ENCODE data around the gene TVP23C. TPM values are rescaled to one million over a fixed set of nuclear protein-coding genes. Genes with fewer than 3 reads are reported as not detected.

TVP23C gene
- total and polyA plus RNA-seq, 2 of the 8 experiments (the other 6 are each of a cell fraction or from before 2014, with no cell fraction given) = 2.9 to 9.6 TPM

DNA sequence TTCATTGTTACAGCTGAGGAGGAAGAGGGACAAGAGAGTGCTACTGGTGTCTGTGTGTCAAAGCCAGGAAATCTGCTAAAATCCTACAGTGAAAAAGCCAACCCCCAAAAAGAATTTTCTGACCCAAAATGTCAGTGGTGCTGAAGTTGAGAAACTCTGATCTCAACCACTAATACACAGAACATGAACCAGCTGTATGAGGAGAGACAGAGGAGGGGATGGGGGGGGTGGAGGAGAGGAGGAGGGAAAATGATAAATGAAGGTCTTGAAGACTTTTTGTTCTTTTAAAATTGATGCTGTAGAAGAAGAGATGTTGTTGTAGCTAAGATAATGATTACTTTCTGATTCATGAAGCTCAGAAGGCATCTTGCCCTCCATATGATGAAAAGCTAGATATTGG, 68.5 kb downstream of the TVP23C start:
- Histone ChIP-seq H3K9me3 (ENCODE audit: insufficient read depth in 2 of 2, low read depth in 1 of 2, low read length in 1 of 2) (no peaks in the 10 kb centered on the region; a peak in 1 of 4 replicates), H3K79me1 (ENCODE audit: low read depth, low read length) (no peaks in the 10 kb centered on the region), H3K4me2 (ENCODE audit: insufficient read depth in 1 of 2, low read depth in 2 of 2, low read length in 2 of 2) (no peak overlapping the region), H3K14ac (ENCODE audit: insufficient read length) (no peak overlapping the region), H3K23ac (ENCODE audit: insufficient read length) (no peak overlapping the region), H2BK120ac (replicated peaks; ENCODE audit: low read depth, low read length) (no peak overlapping the region), H3K27me3 (replicated peaks in 1 of 4; ENCODE audit: control insufficient read depth in 3 of 4, extremely low read depth in 1 of 4, insufficient read depth in 3 of 4, low read length in 3 of 4) (no peaks in the 10 kb centered on the region), H4K8ac (ENCODE audit: extremely low read depth, insufficient read depth, low read length) (no peak overlapping the region), H3K79me2 (ENCODE audit: control insufficient read depth in 1 of 2, insufficient read depth in 2 of 2, low read length in 2 of 2) (no peaks in the 10 kb centered on the region), H2BK15ac (ENCODE audit: low read length) (no peak overlapping the region), H4K5ac (ENCODE audit: insufficient read length, low read depth, low read length) (no peak overlapping the region), H3K18ac (ENCODE audit: extremely low read depth, low read length) (no peak overlapping the region), H3K27ac (ENCODE audit: low read depth, low read length) (no peak overlapping the region), H3K4me1 (replicated peaks in 1 of 4; ENCODE audit: control insufficient read depth in 3 of 4, insufficient read depth in 4 of 4, low read length in 3 of 4) (peaks cover 4 to 13% (median 6%) of the 10 kb centered on the region in 4 experiments), H2AK5ac (ENCODE audit: low read depth, low read length) (no peak overlapping the region), H4K91ac (replicated peaks; ENCODE audit: insufficient read length, low read length) (no peak overlapping the region), H2BK20ac (ENCODE audit: low read length) (no peak overlapping the region), H3K9ac (replicated peaks in 1 of 4; ENCODE audit: extremely low read depth in 1 of 4, low read depth in 3 of 4, low read length in 3 of 4) (no peak overlapping the region), H3K4me3 (ENCODE audit: extremely low read depth in 1 of 4, insufficient read depth in 2 of 4, low read depth in 3 of 4, low read length in 4 of 4) (no peak overlapping the region), H2BK12ac (ENCODE audit: low read depth, low read length) (no peak overlapping the region), H3K23me2 (ENCODE audit: low read depth, low read length) (no peaks in the 10 kb centered on the region), H3K56ac (replicated peaks; ENCODE audit: insufficient read length, low read depth, low read length) (no peak overlapping the region), H3K36me3 (ENCODE audit: control insufficient read depth in 2 of 4, insufficient read depth in 4 of 4, low read length in 3 of 4) (0 out of 8 replicates have a peak, but pooled peaks cover 0 to 3% (median 1%) of the 10 kb centered on the region in 4 experiments), H4K20me1 (replicated peaks in 1 of 2; ENCODE audit: control insufficient read depth in 1 of 2, insufficient read depth in 2 of 2, low read length in 2 of 2) (no peaks in the 10 kb centered on the region), H3K4ac (replicated peaks; ENCODE audit: insufficient read length, low read depth, low read length) (no peak overlapping the region), H2AFZ (ENCODE audit: low read length) (no peak overlapping the region), H2BK5ac (ENCODE audit: low read depth, low read length) (no peak overlapping the region)
- no peak for FAIRE-seq
- DNase-seq (ENCODE audit: low read depth in 1 of 2, low spot score in 2 of 2) = no peak
- POLR2A ChIA-PET (ENCODE audit: partially characterized antibody) = no interaction called here
- CTCF ChIA-PET (ENCODE audit: partially characterized antibody) = interaction anchor here (0.9 to 3.7 kb wide), 6 partner anchors 8 to 261 kb away, joined by 3 to 15 read pairs (median 6); no protein-coding TSS in a partner anchor
- TF ChIP-seq EGR1 (IDR thresholded peaks at IDR 0.05; ENCODE audit: borderline replicate concordance, low read depth, low read length) (no peak), CHD2 (IDR thresholded peaks at IDR 0.05; ENCODE audit: low read length) (no peak), HDAC6 (IDR thresholded peaks at IDR 0.05; ENCODE audit: low read depth, low read length) (no peak), JUND (IDR thresholded peaks at IDR 0.05; ENCODE audit: low read length) (no peak), SP2 (IDR thresholded peaks at IDR 0.05; ENCODE audit: low read length) (no peak), POU5F1 (IDR thresholded peaks at IDR 0.05; ENCODE audit: low read depth, low read length) (no peak), MAFK (IDR thresholded peaks at IDR 0.05; ENCODE audit: low read depth, low read length) (no peak), HDAC2 (IDR thresholded peaks at IDR 0.05; ENCODE audit: borderline replicate concordance in 1 of 2, low read depth in 2 of 2, low read length in 2 of 2) (no peak), CREB1 (IDR thresholded peaks at IDR 0.05) (no peak), POLR2A (IDR thresholded peaks at IDR 0.05; ENCODE audit: control extremely low read depth in 1 of 2, low read depth in 2 of 2, low read length in 2 of 2) (no peak), EP300 (IDR thresholded peaks at IDR 0.05; ENCODE audit: borderline replicate concordance in 1 of 2, low read depth in 2 of 2, low read length in 2 of 2) (no peak)
- TF ChIP-seq, protein P1, sequence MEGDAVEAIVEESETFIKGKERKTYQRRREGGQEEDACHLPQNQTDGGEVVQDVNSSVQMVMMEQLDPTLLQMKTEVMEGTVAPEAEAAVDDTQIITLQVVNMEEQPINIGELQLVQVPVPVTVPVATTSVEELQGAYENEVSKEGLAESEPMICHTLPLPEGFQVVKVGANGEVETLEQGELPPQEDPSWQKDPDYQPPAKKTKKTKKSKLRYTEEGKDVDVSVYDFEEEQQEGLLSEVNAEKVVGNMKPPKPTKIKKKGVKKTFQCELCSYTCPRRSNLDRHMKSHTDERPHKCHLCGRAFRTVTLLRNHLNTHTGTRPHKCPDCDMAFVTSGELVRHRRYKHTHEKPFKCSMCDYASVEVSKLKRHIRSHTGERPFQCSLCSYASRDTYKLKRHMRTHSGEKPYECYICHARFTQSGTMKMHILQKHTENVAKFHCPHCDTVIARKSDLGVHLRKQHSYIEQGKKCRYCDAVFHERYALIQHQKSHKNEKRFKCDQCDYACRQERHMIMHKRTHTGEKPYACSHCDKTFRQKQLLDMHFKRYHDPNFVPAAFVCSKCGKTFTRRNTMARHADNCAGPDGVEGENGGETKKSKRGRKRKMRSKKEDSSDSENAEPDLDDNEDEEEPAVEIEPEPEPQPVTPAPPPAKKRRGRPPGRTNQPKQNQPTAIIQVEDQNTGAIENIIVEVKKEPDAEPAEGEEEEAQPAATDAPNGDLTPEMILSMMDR (IDR thresholded peaks at IDR 0.05; ENCODE audit: control extremely low read depth in 1 of 3, insufficient read depth in 1 of 3, low read depth in 1 of 3, low read length in 3 of 3) = no peak
- TF ChIP-seq, protein P2, sequence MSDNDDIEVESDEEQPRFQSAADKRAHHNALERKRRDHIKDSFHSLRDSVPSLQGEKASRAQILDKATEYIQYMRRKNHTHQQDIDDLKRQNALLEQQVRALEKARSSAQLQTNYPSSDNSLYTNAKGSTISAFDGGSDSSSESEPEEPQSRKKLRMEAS (IDR thresholded peaks at IDR 0.05) = no peak
